ENCODE measurements around the gene TSEN15.
"Not testable (repeated sequence)": the region's sequence is repeated elsewhere in the genome, so short reads cannot be mapped to it uniquely, and the experiment has no call there.

The TSEN15 gene

DNA sequence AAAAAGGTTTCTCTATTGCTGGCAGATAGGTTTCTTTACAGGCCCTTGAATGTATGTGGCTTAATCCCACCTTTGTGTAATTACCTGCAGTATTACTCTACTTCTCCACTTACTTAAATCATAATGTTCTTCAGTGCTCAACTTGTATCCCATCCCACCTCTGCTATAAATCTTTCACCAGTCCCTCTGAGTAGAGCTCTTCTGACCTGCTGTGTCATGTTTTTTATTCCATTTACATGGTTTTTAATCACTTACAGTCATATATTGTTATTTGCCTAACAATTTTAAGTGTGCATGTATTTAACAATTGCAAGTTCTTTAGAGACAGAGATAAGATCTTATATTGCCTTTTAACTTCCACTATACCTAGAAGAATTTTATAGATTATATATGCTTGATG, 2.4 kb downstream of the TSEN15 start:
- DNase-seq (ENCODE audit: low read depth): no peak

DNA sequence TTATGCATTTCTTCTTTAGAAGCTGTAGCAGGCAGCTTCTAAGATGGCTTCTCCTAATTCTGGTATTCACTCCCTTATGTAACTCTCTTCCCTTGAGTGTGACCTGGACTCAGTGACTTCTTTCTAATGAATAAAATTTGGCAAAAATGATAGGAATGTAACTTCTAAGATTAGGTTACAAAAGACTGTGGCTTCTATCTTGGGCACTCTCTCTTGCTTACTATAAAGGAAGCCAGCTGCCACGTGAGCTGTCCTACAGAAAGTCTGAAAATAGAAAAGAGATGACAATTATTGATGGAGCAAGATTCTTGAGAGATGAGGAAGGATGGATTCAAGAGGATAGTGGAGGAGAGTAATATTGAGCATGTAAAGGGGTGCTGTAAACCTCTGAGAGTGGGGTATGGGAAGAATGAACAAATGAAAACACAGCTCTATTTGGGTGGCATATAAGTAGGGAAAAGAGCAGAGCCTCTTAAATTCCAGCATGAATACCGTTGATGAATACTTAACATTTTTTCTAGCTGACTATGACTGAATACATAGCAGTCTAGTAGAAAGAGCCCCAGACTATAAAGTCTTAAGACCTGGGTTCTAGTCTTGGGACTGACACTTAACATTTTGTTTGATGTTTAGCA, 5.5 kb downstream of the TSEN15 start:
- no peak for DNase-seq (ENCODE audit: low read depth)

DNA sequence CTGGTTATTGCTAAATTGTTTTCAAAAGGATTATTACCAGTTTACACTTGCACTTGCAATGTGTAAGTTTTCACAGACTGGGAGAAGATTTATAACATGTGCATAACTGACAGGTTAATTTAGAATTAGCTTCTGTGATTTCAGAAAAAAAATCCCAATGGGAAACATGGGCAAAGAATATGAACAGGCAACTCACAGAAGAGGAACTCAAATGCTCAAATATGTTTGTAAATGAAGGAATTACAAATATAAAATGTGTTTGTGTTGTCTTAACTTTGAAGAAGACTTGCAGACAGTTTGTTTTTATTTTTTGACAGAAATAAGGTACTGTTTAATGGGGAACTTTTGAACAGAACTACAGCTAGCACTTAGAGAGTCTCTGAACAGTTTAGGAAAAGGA, 8.4 kb downstream of the TSEN15 start:
- no peak for DNase-seq (ENCODE audit: low read depth)

DNA sequence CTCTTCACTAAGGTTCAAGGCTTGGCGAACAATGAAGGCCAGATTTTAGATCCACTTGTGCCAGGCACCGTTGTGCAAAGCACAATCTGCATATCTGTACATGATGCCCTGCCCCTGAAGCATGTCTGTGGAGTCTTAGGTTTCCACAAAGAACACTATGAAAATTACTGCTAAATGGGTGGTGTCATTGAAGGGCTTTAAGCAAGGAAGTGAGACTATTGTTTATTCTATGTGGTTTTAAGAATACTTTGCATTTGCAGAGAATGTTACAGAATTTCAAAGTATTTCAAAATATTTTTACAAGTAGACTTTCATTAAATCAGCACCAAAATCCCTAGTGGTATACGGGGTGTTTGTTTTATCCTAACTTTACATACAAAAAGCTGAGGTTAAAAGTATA, 8.8 kb downstream of the TSEN15 start:
- DNase-seq (ENCODE audit: low read depth): no peak

GRCh38 chr1:184061396-184062003, 10.0 kb downstream of the TSEN15 start:
- no peak for DNase-seq (ENCODE audit: low read depth)

- no peak for DNase-seq (ENCODE audit: low read depth)
These were observed 11.2 kb downstream of the TSEN15 start for GRCh38 chr1:184062640-184063286.

GRCh38 chr1:184065559-184065958, 14.0 kb downstream of the TSEN15 start:
- DNase-seq (ENCODE audit: low read depth): no peak

GRCh38 chr1:184068354-184068753, 16.8 kb downstream of the TSEN15 start:
- DNase-seq (ENCODE audit: low read depth): no peak

- DNase-seq (ENCODE audit: low read depth): no peak
These were observed 18.1 kb downstream of the TSEN15 start for GRCh38 chr1:184069675-184070074.

DNA sequence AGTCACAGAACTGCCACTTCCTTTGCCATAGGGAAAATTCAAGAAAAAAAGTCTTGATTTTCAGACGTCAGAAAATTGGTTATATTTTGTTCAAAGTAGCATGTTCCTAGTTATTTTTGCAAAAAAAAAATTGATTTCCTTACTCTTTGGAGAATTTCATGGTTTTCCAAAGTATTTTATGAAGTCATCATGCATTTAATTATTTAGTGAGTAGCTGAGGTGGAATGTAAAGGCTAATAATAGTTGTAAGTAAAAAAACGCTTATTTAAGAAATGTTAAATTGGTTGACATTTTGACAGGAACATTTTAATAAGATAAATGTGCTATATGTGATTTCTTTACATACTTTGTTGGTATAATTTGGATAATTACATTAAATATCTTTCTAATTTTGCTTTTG, 20.8 kb downstream of the TSEN15 start:
- no peak for DNase-seq (ENCODE audit: low read depth)

DNA sequence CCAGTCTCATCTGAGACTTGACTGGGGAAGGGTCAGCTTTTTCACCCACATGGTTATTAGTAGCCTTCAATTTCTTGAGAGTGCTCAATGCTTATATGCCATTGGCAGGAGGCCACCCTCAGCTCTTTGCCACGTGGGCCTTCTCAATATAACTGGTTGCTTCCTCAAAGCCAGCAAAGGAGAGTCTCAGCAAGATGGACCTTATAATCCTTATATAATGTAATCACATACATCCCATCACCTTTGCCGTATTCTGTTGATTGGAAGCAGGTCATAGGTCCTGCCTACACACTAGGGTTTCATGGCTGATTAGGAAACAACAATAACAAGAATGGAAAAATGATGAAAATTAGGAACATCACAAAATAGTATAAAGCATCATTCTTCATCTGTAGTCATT, 22.9 kb downstream of the TSEN15 start:
- no peak for DNase-seq (ENCODE audit: low read depth)

GRCh38 chr1:184075055-184076029, 23.8 kb downstream of the TSEN15 start:
- no peak for DNase-seq (ENCODE audit: low read depth)

DNA sequence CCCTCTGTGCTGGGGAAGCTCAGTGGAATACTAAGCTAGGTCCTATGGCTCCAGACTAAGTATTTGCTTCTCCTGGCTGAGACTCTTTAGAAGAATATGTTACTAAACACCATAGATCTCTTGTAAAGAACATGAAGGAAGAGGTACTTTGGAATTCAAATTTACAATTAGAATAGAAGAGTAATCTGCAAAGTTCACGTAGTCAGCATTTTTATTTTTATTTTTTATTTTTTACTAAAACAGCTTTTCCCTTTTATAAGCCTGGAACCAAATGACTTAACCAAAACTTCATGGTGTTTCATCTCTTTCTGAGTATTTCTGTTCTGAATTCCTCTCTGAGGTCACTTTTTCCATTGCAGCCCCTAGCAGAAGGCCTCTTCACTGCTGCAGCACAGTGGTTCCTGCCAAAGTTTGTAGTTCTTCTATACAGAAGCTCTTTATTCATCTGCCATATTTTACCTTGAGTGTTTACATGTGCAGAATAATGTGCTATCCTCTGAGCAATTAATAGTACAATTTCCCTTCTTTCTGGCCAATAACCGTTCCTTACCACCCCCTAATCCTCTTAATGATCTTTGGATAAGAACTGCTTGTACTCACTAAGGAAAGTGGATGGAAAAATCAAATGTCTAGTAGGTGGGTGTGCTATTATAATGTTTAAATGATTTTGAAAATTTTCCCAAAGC, 27.2 kb downstream of the TSEN15 start:
- no peak for DNase-seq (ENCODE audit: low read depth)

DNA sequence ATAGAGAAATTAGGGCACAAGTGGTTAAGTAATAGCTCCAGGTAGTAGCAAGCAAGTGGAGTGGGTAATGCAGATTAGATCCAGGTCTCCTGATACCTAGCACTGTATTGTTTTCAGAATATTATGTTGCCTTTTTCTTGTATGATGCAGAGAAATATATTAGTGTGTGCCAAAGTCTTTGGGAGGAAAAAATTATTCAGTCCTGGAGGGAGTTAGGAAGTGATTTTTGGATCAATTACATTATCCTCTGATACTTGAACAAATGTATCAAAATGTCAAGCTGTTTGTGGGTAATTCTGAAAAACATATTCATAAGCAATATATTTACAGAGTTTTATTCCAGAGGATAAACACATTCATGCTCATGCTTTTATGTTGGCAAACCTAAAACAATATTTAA, 28.8 kb downstream of the TSEN15 start:
- DNase-seq (ENCODE audit: low read depth): no peak

- DNase-seq (ENCODE audit: low read depth): no peak
These were observed 31.2 kb downstream of the TSEN15 start for GRCh38 chr1:184082541-184083415.

GRCh38 chr1:184085667-184086066, 34.1 kb downstream of the TSEN15 start:
- no peak for DNase-seq (ENCODE audit: low read depth)

GRCh38 chr1:184088037-184088436, 36.5 kb downstream of the TSEN15 start:
- DNase-seq (ENCODE audit: low read depth): no peak

DNA sequence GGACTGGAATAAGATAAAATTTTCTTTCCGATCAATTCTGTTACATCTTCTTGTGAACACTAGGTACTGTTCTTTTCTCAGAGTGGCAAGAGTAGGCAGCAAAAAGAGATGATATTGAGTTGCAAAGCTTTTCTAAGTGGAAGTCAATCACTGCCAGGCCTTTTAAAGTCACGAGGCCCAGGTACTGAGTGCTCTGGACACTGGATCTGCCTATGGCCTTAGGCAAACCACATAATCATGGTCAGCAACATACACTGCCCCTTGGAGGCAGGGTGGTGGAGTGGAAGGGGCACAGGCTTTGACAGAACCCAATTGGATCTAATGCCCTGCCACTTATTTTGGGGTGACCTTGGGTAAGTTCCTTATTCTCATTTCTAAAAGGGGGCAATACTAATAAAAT, 41.5 kb downstream of the TSEN15 start:
- DNase-seq (ENCODE audit: low read depth): no peak

DNA sequence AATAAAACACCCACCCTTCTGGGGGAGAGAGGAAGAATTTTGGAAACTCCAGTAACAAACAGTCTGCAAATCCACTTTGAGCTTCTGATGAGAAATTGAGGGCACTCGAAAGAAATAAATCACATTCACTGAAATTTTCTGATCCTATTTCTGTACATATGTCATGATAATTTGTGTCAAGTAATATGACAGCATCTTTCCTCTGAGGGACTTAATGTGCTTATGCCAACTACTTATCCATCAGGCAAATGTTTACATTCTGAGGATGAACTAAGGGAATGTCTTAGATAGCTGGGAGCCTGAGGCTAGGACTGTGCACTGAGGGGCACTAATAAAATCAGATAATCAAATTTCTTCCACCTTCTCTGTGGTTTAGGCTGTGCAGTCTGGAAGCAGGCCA, 44.5 kb downstream of the TSEN15 start:
- no peak for DNase-seq (ENCODE audit: low read depth)

DNA sequence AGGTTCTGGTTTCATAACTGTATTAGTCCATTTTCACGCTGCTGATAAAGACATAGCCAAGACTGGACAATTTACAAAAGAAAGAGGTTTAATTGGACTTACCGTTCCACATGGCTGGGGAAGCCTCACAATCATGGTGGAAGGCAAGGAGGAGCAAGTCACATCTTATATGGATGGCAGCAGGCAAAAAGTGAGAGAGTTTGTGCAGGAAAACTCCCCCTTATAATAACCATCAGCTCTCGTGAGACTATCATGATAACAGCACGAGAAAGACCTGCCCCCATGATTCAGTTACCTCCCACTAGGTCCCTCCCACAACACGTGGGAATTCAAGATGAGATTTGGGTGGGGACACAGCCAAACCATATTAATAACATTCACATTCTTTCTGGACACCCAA, 45.0 kb downstream of the TSEN15 start:
- not testable (repeated sequence) for DNase-seq (ENCODE audit: low read depth)

- DNase-seq (ENCODE audit: low read depth): no peak
These were observed 49.6 kb downstream of the TSEN15 start for GRCh38 chr1:184101141-184101540.
